IMR-90 (cell line): ENCODE measurements around the gene KLK10. TPM values are rescaled to one million over a fixed set of nuclear protein-coding genes. Genes with fewer than 3 reads are reported as not detected.

Source experiments
- ATAC-seq: fragments of 200-7000 bp; cut with Tn5 transposase; 2 replicates; pipeline ENCODE4 v1.9.1; 2020; ENCODE audit warnings: low read depth, mild to moderate bottlenecking, moderate library complexity
- BruUV-seq: library from RNA; stranded (reverse); fragments of 400-500 nt; replicated peaks from 2 replicates; lab custom pipeline; 2021; lab: Mats Ljungman, UMichigan
- CTCF ChIA-PET: fragments of 300-600 bp; formaldehyde crosslinking; extraction: SDS; loops from one replicate; lab custom pipeline; 2021; ENCODE audit warnings: antibody characterized with exemption; lab: Yijun Ruan, JAX
- POLR2A ChIA-PET: fragments of 300-600 bp; sonication (Branson Sonifier 250); formaldehyde crosslinking; loops from one replicate; lab custom pipeline; 2022; ENCODE audit warnings: antibody characterized with exemption; ENCODE audit not compliant: unreplicated experiment; lab: Charles Lee
- DNase-seq: peaks from one replicate; pipeline ENCODE4 v3.0.0; 2013
- H2AFZ ChIP-seq: replicated peaks from 2 replicates; pipeline ENCODE3; 2013; ENCODE audit warnings: low read length, mild to moderate bottlenecking; ENCODE audit not compliant: poor library complexity
- H2AK5ac ChIP-seq: 2 replicates; pipeline ENCODE4 v1.6.1; 2013; ENCODE audit warnings: low read depth, low read length, inconsistent platforms
- H2AK9ac ChIP-seq: replicated peaks from 2 replicates; pipeline ENCODE3; 2013; ENCODE audit warnings: mild to moderate bottlenecking, low read depth, low read length, moderate library complexity; ENCODE audit not compliant: poor library complexity
- H2BK120ac ChIP-seq: 2 replicates; pipeline ENCODE4 v1.6.1; 2013; ENCODE audit warnings: low read depth, low read length, inconsistent platforms
- H2BK15ac ChIP-seq: 3 replicates; pipeline ENCODE4 v1.6.1; 2013; ENCODE audit warnings: low read depth, low read length, inconsistent platforms
- H2BK20ac ChIP-seq: 2 replicates; pipeline ENCODE4 v1.6.1; 2013; ENCODE audit warnings: low read depth, mild to moderate bottlenecking, inconsistent platforms, low read length, moderate library complexity
- H2BK5ac ChIP-seq: 2 replicates; pipeline ENCODE4 v1.6.1; 2013; ENCODE audit warnings: mild to moderate bottlenecking, low read depth, low read length, inconsistent platforms; ENCODE audit not compliant: poor library complexity, severe bottlenecking
- H3K14ac ChIP-seq: replicated peaks from 2 replicates; pipeline ENCODE4 v1.6.1; 2013; ENCODE audit warnings: low read depth, low read length, inconsistent platforms
- H3K18ac ChIP-seq: 2 replicates; pipeline ENCODE4 v1.6.1; 2013; ENCODE audit warnings: low read depth, low read length, control low read depth
- H3K23ac ChIP-seq: 2 replicates; pipeline ENCODE4 v1.6.1; 2013; ENCODE audit warnings: low read depth, low read length, inconsistent platforms
- H3K27ac ChIP-seq: 2 replicates; pipeline ENCODE4 v1.5.1; 2013; ENCODE audit warnings: mild to moderate bottlenecking, control low read depth, low read length; ENCODE audit not compliant: insufficient read depth
- H3K27me3 ChIP-seq: 2 replicates; pipeline ENCODE4 v1.6.1; 2013; ENCODE audit warnings: low read length; ENCODE audit not compliant: control insufficient read depth, insufficient read depth
- H3K36me3 ChIP-seq: 2 replicates; pipeline ENCODE4 v1.6.1; 2013; ENCODE audit warnings: low read length, mixed read lengths; ENCODE audit not compliant: control insufficient read depth, insufficient read depth
- H3K4ac ChIP-seq: 2 replicates; pipeline ENCODE4 v1.6.1; 2013; ENCODE audit warnings: low read depth, low read length, inconsistent platforms
- H3K4me1 ChIP-seq: 2 replicates; pipeline ENCODE4 v1.6.1; 2013; ENCODE audit warnings: low read length, mixed read lengths; ENCODE audit not compliant: control insufficient read depth, insufficient read depth
- H3K4me2 ChIP-seq: 2 replicates; pipeline ENCODE4 v1.6.1; 2013; ENCODE audit warnings: low read depth, mild to moderate bottlenecking, control low read depth, low read length, moderate library complexity
- H3K4me3 ChIP-seq: 2 replicates; pipeline ENCODE4 v1.5.1; 2013; ENCODE audit warnings: low read depth, mild to moderate bottlenecking, control low read depth, low read length, moderate library complexity; ENCODE audit not compliant: insufficient read depth
- H3K56ac ChIP-seq: 2 replicates; pipeline ENCODE4 v1.6.1; 2013; ENCODE audit warnings: low read length, inconsistent platforms; ENCODE audit not compliant: insufficient read depth; ENCODE audit errors: extremely low read depth
- H3K79me1 ChIP-seq, 2 experiments: 2 replicates each; pipeline ENCODE4 v1.6.1; 2013; ENCODE audit warnings: low read length in 2 of 2, inconsistent platforms in 1 of 2, low read depth in 1 of 2
- H3K9ac ChIP-seq: 2 replicates; pipeline ENCODE4 v1.6.1; 2013; ENCODE audit warnings: low read depth, low read length, control low read depth
- H3K9me1 ChIP-seq: 2 replicates; pipeline ENCODE4 v1.6.1; 2013; ENCODE audit warnings: low read length, inconsistent platforms; ENCODE audit not compliant: insufficient read depth
- H3K9me3 ChIP-seq: 2 replicates; pipeline ENCODE4 v1.6.1; 2013; ENCODE audit warnings: low read length; ENCODE audit not compliant: control insufficient read depth, insufficient read depth
- H4K20me1 ChIP-seq: 2 replicates; pipeline ENCODE4 v1.6.1; 2013; ENCODE audit warnings: low read length, inconsistent platforms; ENCODE audit not compliant: insufficient read depth
- H4K5ac ChIP-seq: 2 replicates; pipeline ENCODE4 v1.6.1; 2013; ENCODE audit warnings: mild to moderate bottlenecking, low read depth, low read length, control low read depth
- H4K8ac ChIP-seq, 2 experiments: 2 replicates each; pipeline ENCODE4 v1.6.1; 2013; ENCODE audit warnings: low read depth in 2 of 2, low read length in 2 of 2, control low read depth in 1 of 2, inconsistent platforms in 1 of 2
- H4K91ac ChIP-seq: 2 replicates; pipeline ENCODE4 v1.6.1; 2013; ENCODE audit warnings: low read depth, low read length, inconsistent platforms; ENCODE audit not compliant: insufficient read depth
- CHD1 ChIP-seq: IDR thresholded peaks from 2 replicates; pipeline ENCODE4 v1.6.1; 2012; ENCODE audit warnings: low read depth, low read length, improper control_type of control experiment
- SMC3 ChIP-seq: fragments of 150-350 bp; IDR thresholded peaks from 2 replicates; pipeline ENCODE4 v1.6.1; 2016; ENCODE audit warnings: low read depth, mild to moderate bottlenecking, antibody characterized with exemption, low read length, moderate library complexity
- WGBS, 2 experiments: methylation state at CpG; one replicate each; pipeline versions ENCODE4 v1.1.5 to v1.1.7; 2013; ENCODE audit warnings: missing lambda C conversion rate in 2 of 2; ENCODE audit not compliant: insufficient read length in 1 of 2; ENCODE audit errors: extremely low coverage in 2 of 2; 5-methylcytosine and 5-hydroxymethylcytosine counted together
- dilution Hi-C: fragments of 300-500 bp; cut with HindIII; formaldehyde crosslinking; loops from one replicate; pipeline ENCODE4 v1.14.3; 2018; ENCODE audit warnings: low sequenced_read_pairs; ENCODE audit not compliant: unreplicated experiment
- in situ Hi-C: fragments of 300-500 bp; cut with MboI; formaldehyde crosslinking; loops from 3 replicates; pipeline ENCODE4 v1.14.3; 2019; ENCODE audit warnings: low sequenced_read_pairs, inconsistent platforms, mixed read lengths
- intact Hi-C: fragments of 100-400 bp; cut with micrococcal nuclease; formaldehyde crosslinking; loops from 2 replicates; pipeline ENCODE4 v1.10.0; 2022
- polyA plus RNA-seq, 3 experiments: library from polyadenylated mRNA; depleted of rRNA; stranded (reverse); fragments of >200 nt; gene quantifications; 2 replicates each; pipeline ENCODE4 v1.2.3, GENCODE V29; 2012; ENCODE audit warnings: low replicate concordance in 1 of 3
- total RNA-seq: library from RNA; depleted of rRNA; stranded (reverse); fragments of >200 nt; gene quantifications from 2 replicates; pipeline ENCODE4 v1.2.3, GENCODE V29; 2012

The KLK10 gene
- total and polyA plus RNA-seq, 2 of the 4 experiments (the other 2 are of a cell fraction) = not detected

- H3K4me2 ChIP-seq = no peak overlapping the region
- H2BK15ac ChIP-seq = no peak overlapping the region
- no peak overlapping the region for H3K27ac ChIP-seq
- no peak overlapping the region for H3K56ac ChIP-seq
- CTCF ChIA-PET = no interaction called here
- no peaks in the 10 kb centered on the region for H3K9me1 ChIP-seq
- no peak overlapping the region for H4K91ac ChIP-seq
- H2BK20ac ChIP-seq = no peak overlapping the region
- dilution Hi-C loops = no loop called here
- no peak overlapping the region for H3K14ac ChIP-seq
- no peak overlapping the region for H3K18ac ChIP-seq
- ATAC-seq (no peak), DNase-seq (no peak)
- intact Hi-C loops = no loop called here
- no peaks in the 10 kb centered on the region for H3K79me1 ChIP-seq
- H3K9me3 ChIP-seq = peaks cover 6% of the 10 kb centered on the region; the same call in 1 of the 2 replicates
- POLR2A ChIA-PET = no interaction called here
- no peak overlapping the region for H3K23ac ChIP-seq
- in situ Hi-C loops = no loop called here
- H3K36me3 ChIP-seq = no peaks in the 10 kb centered on the region
- no CpG with 5 or more reads among the region's 5 CpGs for WGBS, 2 experiments
- no peak overlapping the region for H2AFZ ChIP-seq
- no peak overlapping the region for H2AK9ac ChIP-seq
- H2BK120ac ChIP-seq = no peak overlapping the region
- no peak for TF ChIP-seq CHD1
- TF ChIP-seq SMC3 = no peak
- H4K8ac ChIP-seq = no peak overlapping the region
- H3K27me3 ChIP-seq = no peaks in the 10 kb centered on the region
- no peak overlapping the region for H3K9ac ChIP-seq
- no peak overlapping the region for H2AK5ac ChIP-seq
- no peak overlapping the region for H4K5ac ChIP-seq
- H4K20me1 ChIP-seq = no peaks in the 10 kb centered on the region
- no peak overlapping the region for H3K4ac ChIP-seq
- H3K4me1 ChIP-seq = no peaks in the 10 kb centered on the region
- no peak overlapping the region for H2BK5ac ChIP-seq
- BruUV-seq = no TSS peak
- H3K4me3 ChIP-seq = no peak overlapping the region
Observed at GRCh38 chr19:51027873-51028272, 8.4 kb upstream of the KLK10 start.
